GM19099 (cell line): ENCODE measurements around the gene HECTD2.

Experiments used
- POLR2A ChIP-seq: IDR thresholded peaks from 3 replicates; pipeline ENCODE4 v1.6.1; 2011; ENCODE audit warnings: low read depth; ENCODE audit not compliant: insufficient read length; ENCODE audit errors: extremely low read depth

The HECTD2 gene, protein sequence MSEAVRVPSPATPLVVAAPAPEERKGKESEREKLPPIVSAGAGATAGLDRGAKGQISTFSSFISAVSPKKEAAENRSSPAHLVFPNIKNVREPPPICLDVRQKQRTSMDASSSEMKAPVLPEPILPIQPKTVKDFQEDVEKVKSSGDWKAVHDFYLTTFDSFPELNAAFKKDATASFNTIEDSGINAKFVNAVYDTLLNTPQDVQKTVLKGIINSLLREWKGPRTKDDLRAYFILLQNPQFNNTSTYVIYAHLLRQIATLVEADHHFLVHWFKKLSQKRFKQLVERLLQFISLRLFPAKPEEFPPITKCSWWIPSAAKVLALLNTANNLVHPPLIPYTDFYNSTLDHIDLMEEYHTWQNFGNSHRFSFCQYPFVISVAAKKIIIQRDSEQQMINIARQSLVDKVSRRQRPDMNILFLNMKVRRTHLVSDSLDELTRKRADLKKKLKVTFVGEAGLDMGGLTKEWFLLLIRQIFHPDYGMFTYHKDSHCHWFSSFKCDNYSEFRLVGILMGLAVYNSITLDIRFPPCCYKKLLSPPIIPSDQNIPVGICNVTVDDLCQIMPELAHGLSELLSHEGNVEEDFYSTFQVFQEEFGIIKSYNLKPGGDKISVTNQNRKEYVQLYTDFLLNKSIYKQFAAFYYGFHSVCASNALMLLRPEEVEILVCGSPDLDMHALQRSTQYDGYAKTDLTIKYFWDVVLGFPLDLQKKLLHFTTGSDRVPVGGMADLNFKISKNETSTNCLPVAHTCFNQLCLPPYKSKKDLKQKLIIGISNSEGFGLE

DNA sequence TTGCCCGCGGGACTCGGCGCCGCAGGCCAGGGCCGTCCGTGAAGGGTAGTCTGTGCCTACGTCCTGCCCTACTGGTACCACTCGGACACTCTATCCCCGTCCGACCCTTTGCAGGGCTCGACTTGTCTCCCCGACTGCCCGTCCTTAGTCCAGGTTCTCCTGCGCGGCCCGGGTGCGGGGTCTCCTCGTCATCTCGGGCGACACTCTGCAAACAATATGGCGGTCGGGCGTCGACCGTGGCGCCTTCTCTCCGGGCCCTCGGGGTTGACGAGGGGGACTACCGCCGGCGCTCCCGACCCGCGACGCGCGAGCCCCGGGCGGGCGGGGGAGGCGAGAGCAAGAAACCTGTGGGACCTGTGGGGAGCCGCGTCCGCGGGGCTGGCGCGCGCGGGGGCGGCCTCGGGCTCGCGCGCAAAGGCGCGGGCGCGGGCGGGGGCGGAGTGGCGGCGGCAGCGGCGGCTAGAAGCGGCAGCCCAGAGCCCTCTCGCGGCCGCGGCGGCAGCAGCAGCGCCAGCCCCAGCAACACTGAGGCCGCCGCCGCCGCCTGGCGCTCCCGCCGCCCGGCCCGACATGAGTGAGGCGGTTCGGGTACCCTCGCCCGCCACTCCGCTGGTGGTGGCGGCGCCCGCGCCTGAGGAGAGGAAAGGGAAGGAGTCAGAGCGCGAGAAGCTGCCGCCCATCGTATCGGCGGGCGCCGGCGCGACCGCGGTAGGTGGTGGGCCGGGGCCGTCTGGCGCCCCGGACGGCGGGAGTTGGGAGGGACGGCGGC is at the start of gene HECTD2:
Gene HECTD2 (plus strand): TSS at position 476 of the 769 bp plus-strand sequence. CDS start 95 bp downstream, at position 571.
- peak; percentile 62 for TF ChIP-seq POLR2A

DNA sequence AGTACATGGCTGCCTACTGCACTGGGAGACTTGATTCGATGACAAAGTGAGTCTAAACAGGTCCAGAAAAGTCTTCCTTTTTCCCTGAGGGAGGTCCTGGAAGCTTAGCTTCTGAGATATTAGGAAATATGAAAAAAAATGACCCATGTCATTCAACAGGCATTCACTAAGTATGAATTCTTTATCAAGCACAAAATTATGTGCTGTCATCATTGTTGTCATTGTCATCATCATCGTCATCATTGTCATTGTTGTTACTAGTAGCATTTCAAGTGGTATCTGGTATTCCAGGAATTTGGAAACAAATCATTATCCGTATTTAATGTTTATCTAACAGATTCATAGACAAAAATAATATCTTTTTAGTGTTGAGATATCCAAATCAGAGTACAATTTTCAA is 49.7 kb upstream of the HECTD2 start:
- TF ChIP-seq POLR2A = no peak

DNA sequence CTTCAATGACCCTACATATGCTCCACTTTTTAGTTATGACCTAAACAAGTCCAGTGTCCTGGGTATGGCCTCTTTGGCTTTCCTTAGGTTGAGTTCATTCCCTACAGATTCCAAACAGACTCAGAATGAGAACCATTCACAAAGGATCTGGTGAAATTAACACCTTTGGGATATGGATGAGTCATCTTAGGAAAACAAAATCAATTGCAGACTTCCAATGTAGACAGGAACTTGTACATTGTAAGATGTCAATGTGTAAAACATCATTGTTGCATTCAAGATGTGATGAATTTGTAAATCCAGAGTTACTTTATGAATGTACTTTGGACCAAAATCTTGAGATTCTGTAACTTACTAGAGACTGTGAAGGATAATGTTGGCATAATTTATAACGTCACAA is 43.4 kb upstream of the HECTD2 start:
- TF ChIP-seq POLR2A = no peak

DNA sequence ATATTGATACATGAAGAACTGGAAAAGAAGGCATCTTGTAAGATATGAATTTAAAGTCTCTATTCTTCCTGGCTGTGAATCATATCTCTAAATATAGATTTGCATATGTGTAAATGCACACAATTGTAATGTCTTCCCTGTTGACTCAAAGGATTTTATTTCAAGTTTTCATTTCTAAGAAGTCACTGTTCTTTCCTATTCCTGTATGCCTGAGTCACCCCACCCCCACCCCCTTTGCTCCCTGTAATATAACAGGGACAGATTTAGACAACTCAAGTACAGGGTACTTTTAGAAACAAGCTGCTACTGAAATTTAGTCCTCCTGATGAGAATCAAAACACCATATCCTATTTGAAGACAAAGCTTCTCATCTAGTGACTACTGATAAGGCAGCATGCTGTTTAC is 43.0 kb upstream of the HECTD2 start:
- no peak for TF ChIP-seq POLR2A

DNA sequence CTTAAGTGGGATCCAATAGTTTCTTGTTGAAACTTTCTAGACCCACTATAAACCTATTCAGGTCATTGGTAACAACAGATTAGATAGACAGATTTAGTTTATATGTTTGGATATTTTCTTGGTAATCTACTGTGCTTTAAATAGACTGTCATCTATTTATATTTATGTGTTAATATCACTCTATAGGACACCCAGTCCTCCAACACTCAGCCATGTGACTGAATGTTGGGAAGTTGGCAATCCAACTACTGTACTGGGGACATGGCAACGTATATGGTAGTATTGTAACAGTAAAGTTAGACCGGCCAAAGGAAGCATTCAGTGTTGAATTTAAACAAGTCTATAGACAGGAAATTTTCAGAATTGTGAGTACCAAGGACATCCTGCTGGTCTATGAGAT is 42.6 kb upstream of the HECTD2 start:
- TF ChIP-seq POLR2A = no peak

DNA sequence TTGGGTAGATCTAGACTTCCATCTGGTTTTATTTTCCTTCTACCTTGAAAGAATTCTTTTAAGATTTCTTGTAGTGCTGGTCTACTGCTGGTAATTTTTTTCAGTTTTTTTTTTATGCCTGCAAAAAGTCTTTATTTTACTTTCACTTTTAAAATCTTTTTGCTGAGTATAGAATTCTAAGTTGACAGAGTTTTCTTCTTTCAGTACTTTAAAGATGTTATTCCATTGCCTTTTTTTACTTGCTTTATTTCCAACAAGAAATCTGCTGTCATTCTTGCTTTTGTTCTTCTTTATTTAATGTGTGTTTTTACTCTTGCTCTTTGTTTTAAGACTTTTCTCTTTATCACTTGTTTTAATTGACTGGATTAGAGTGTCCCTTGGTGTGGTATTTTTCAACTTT is 36.1 kb upstream of the HECTD2 start:
- TF ChIP-seq POLR2A = no peak

DNA sequence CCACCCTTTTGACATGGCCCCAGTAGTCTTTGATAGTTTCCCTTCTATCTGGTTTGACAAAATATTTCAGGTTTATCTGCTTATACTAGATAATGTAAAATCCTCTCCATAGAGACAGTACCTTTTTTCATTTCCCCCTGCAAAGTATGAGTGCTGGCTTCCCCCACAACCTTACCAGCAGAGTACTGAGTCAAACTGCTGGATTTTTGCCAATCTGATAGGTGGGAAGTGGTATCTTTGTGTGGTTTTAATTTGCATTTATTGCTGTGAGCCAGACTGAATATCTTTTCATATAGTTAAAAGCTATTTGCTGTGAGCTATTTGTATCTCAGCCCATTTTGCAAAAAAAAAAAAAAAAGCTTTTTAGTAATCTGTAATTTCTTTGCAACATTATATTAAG is 32.1 kb upstream of the HECTD2 start:
- no peak for TF ChIP-seq POLR2A

DNA sequence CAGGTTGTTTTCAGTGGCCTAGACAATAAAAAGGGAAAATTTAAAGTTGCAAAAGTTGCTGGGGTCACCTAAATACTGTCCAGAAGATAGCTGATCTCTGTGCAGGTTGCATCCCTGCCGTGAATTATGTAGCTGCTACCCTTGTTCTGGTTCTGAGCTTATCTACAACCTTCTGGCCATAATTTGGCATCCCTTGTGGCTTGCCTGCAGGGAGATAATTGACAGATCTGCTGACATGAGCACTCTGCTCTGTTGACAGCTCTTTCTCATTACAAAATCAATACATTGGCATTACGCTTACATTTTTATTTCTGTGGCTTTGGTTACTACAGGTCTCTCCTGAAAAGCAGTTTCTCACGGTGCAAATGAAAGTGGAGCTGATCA is 29.3 kb upstream of the HECTD2 start:
- TF ChIP-seq POLR2A = no peak

DNA sequence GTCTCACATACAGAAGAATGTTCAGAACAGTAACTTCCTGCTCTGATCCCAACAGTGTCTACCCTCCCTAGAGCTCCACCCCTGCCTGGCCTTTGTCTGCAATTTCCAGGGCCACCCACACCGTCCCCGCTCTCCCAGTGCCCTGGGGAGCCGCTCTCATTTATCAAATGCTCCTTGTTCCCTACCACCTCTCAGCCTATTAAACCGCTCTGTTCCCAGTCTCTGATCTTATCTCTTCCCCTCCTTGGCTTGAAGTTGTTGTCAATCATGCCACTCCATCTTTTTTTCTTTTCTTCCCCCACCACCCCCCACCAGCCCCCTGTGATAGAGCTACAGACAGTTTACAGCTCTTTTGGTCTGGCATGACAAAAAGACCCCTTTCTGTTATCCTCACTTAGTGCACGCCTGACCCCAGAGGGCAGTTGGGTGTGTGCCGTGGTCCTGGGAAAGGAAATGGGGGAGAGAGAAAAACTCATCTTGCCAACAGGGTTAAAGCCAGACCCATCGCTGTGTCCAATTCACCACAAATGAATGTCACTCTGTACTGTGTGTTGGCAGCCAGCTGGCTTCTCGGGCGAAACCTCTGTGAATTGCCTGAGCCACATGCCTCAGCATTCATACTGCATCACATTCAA is 28.8 kb upstream of the HECTD2 start:
- no peak for TF ChIP-seq POLR2A

DNA sequence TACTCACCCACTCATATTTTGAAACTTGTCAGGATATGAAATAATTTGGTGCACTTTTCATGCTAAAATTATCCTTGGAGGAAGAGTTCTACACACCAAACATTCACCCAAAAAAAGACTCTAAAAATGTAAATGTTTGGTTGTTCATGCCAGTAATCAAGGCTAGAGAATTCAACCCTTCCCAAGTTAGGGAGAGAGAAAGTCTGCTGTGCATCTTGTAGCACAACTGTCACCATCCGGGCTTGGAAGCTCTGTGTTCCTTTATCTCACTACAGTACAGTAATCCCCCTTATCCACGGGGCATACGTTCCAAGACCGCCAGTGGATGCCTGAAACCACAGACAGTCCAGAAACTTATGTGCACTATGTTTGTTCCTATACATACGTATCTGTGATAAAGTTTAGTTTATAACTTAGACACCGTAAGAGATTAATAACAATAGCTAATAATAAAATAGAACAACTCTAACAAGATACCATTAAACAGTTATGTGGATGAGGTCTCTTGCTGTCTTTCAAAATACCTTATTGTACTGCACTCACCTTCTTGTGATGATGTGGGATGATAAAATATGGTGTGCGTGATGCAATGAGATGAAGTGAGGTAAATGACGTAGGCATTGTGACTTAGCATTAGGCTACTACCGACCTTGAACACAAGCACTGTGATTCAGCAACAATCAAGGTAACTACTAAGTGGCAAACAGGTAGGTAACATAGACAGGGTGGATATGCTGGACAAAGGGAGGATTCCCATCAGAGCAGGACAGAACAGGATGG is 24.6 kb upstream of the HECTD2 start:
- TF ChIP-seq POLR2A = no peak

DNA sequence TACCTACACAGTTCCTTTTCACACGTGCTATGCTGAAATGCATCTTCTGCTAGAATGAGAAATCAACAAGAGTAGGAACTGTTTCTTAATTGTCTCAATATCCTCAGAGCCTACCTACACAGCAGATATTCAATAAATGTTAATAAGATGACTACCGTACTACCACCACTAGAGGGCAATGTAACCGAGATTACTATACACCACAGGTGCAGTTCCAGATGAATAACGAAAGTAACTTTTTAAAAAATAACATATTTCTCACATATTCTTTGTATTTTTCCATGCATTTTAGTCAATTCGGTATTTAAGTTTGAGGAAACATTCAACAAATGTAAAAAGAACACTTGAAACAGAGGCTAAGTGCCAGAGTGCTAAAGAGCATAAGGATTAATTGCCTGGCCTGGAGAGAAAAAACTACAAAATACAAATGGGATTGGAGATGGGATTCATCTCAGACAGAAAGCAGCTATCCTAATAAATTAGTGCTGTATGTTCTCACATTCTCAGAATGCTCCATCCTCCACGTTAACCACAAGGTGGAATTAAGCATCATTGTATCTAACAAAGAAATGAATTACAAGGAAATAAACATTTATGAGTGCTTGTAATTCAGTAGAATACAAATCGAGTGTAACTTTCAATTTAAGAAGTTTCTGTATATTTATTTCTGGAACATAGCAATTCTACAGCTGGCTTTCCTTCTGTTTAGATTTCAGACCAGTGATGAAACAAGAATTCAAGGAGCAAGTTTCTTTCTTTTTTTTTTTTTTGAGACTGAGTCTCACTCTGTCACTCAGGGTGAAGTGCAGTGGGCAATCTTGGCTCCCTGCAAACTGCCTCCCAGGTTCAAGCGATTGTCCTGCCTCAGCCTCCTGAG is 20.3 kb upstream of the HECTD2 start:
- TF ChIP-seq POLR2A = no peak

DNA sequence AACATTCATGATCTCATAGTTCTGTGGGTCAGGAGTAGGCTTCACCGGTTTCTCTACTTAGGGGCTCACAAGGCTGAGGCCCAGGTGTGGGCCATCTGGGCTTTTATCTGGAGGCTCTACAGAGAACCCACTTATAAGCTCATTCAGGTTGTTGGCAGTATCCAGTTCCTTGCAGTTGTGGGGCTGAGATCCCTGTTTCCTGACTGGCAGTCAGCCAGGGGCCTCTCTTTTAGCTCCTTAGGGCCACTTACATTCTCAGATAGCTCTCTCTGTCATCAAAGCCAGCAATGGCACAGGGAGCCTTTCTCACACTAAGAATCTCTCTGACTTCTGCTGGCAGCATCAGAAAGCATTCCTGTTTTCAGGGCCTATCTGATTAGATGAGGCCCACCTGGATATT is 18.2 kb upstream of the HECTD2 start:
- no peak for TF ChIP-seq POLR2A

DNA sequence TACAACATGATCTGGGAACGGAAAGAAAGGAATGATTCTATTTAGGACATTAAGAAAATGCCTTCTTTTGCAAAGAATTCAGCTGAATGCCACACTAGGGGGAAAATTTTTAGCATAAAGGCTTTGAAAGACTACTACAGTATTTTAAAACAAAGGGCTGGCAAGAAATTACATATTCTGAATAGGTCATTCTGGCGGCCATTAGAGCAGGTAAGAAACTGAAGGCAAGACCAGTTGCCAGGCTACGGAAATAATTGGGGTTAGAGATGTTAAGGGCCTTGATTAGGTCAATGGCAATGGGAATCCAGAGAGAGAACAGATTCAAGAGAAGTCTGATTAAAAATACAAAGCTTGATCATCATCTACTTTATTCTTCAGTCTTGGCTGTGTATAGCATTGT is 3.8 kb upstream of the HECTD2 start:
- no peak for TF ChIP-seq POLR2A
